Suppressor macrophage treated with lipopolysaccharide for 4 hours (primary cell): ENCODE data around the gene ST3GAL6.

Experiments used
- DNase-seq: peaks from one replicate; pipeline ENCODE4 v3.0.0-alpha.2; 2020

Gene ST3GAL6, protein sequence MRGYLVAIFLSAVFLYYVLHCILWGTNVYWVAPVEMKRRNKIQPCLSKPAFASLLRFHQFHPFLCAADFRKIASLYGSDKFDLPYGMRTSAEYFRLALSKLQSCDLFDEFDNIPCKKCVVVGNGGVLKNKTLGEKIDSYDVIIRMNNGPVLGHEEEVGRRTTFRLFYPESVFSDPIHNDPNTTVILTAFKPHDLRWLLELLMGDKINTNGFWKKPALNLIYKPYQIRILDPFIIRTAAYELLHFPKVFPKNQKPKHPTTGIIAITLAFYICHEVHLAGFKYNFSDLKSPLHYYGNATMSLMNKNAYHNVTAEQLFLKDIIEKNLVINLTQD

DNA sequence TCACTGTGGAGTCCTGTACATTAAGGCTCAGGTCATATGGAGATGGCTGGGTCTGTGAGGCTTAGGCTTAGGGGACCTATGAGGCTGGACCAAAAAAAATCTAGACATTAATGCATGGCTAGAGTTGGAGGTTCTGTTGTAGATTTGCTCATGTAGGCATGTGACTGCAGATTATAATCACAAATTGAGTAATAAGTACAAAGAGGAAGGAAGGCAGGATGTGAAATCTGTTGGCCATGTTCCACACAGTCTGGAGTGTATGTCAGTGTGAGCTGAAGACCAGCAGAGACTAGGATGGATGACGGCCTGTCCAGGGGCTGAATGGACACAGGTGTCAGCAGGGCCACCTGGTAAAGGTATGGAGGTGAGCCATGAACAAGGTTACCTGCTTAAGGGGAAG is at the start of gene ST3GAL6:
ST3GAL6 (plus strand) TSS at position 265 of the 400 bp plus-strand sequence. CDS start 5,101 bp downstream, outside the sequence.
- DNase-seq: peak; percentile 83

DNA sequence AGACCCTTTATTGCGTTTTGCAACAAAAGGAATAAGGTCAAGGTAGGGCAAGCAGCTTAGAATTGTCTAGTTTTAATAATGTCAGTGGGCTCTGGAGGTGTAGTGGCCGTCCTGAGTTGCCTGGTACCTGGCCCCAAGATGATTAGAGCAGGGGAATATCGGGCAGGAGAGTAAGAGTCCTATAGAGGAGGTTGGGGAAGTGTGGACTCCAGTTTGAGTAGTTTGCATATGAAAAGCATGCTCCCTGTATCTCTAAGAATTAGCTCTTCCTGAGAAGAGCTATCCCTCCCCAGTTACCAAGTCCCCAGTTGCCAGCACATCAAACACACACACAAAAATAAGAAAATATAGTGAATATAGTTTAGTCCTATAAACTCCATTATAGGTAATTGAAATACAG is 49.2 kb upstream of the ST3GAL6 start:
- no peak for DNase-seq

DNA sequence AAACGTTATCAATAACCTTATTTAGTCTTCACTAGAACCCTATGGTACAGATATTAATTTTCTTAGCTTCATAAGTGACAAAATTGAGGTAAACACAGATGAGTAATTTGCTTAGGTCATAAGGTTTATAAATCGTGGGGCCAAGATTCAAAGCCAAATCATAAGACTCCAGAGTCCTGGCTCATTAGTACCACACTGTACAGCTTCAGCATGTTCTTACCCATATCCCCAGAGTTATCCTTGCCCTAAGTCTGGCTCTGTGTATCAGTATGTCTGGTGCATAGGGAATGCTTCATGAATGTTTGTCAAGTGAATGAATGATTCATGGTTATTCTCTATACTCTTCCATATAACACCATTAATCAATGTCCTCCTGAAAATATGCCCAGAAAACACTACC is 45.6 kb upstream of the ST3GAL6 start:
- DNase-seq: no peak

DNA sequence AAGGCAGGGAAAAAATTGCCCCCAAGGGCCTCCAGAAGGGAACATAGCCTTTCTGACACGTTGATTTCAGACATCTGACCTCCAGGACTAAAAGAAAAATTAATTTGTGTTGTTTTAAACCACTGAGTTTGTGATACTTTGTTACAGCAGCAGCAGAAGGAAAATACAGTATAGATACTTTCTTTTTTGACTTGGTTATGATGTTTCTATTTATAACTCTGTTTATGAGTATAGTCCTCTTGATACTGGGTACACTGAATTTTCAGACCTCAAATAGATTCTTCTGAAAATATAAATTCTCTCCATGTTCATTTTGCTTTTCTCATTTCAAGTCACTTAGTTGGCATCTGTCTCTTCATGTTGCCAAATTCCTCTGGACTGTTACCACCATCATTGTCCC is 44.4 kb upstream of the ST3GAL6 start:
- no peak for DNase-seq

DNA sequence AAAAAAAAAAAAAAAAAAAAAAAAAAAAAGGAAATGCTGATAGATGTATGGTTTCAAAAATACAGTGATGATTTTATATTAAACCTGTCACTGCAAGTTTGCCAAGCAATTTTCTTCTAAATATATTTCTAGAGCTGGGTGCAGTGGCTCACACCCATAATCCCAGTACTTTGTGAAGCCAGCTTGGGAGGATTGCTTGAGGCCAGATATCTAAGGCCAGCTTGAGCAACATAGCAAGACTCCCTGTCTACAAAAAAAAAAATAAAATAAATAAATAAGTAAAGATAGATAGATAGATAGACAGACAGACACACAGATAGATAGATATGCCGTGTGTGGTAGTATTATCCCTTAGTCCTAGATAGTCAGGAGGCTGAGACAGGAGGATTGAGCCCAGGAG is 41.4 kb upstream of the ST3GAL6 start:
- no peak for DNase-seq

DNA sequence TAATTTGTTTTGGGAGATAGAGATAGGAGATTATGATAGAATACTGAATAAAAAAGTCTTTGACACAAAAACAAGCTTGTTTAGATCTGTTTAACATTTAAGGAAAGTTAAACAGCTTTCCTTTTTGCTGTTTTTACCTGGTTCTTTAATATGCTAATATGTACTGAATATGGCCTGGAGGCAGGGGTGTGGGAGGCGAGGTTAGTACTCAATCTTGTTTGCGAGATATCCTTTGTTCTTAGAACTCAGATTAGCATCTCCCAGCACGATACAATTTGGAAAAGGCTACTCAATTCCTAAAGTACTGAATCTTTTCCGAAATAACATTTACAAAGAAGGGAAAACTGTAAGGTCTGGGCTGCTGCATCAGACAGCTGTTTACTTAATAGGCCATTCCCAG is 40.8 kb upstream of the ST3GAL6 start:
- no peak for DNase-seq

DNA sequence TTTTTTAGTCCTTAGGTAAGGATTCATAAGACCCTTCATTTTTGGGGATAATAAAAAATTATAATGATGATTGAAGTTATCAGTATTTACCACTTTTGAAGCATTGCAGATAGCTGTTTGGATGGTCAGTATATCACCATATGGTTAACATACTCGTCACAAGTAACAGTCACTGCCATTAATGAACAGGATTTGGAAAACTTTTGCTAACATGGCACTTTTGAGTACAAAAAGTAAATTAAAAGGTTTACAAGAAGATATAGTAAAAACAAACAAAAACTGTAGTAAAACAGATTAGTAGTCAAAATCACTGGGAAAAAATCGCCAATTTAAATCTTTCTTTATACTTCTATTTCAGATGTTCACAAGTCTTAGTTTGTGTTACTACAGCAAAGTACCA is 37.8 kb upstream of the ST3GAL6 start:
- no peak for DNase-seq

DNA sequence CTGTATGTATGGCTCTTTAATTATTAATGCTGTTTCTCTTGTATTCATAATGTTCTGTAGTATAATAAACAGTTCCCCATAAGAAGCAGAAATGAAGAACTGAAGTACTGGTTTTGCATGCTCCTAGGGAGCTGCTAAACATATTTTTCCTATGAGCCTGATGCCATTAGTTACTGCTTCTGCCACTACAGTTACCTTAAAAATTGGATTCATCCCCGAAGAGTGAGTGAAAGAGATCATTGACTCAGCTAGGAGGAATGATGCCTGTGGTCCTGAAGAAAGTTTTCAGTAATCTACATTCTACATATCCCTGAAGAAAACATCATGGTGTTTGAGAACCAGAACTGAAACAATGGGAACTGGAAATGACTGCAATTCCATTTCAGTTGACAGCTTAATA is 37.1 kb upstream of the ST3GAL6 start:
- DNase-seq: no peak

DNA sequence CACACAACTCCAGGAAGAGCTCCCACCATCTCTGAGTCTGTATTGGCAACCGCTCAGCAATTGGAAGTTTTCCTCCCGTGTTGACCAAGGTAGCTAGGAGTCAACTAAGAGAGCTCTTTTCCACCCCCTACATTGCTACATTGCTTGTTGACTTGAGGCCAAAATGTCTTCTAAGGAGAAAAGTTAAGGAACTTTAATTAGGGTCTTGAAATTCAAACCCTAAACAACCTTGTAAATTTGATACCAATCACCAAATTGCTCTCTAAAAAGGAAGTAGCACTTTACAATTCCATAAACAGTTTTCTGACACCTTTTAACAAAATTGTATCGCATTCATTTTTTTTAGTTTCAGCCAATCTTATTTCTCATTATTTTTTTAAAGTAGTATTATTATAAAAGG is 35.5 kb upstream of the ST3GAL6 start:
- no peak for DNase-seq

DNA sequence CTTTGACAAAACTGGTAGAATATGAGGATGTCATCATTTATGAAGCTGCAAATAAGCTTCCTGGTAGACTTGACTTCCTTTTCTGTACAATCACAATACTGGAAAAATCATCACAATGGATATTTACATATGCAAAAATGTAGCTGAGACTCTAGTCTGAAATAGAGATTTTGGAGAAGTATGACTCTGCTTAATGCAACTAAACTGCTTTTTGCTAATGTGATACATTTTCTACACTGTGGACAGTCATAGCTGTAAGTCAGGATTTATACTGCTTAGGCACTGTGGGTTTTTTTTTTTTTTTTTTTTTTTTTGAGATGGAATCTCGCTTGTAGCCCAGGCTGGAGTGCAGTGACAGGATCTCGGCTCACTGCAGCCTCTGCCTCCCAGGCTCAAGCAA is 34.5 kb upstream of the ST3GAL6 start:
- DNase-seq: peak; percentile 54

DNA sequence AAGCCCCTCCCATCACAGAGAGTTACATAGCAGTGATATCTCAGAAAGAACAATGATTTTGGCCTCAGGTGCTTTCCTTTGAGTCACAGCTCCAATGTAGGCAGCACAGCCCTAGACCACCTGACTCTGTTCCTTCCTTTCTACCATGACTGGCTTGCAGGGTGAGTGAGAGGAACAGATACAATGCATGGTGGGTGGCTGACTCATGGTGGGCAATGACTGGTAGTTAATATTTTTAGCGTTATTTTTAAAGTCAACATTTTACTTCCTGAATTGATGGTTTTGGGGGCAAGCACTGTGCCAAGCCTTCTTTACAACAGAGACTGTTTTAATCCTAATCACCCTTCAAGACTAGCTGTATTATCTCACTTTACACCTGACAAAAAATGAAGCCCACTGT is 32.8 kb upstream of the ST3GAL6 start:
- peak; percentile 84 for DNase-seq

DNA sequence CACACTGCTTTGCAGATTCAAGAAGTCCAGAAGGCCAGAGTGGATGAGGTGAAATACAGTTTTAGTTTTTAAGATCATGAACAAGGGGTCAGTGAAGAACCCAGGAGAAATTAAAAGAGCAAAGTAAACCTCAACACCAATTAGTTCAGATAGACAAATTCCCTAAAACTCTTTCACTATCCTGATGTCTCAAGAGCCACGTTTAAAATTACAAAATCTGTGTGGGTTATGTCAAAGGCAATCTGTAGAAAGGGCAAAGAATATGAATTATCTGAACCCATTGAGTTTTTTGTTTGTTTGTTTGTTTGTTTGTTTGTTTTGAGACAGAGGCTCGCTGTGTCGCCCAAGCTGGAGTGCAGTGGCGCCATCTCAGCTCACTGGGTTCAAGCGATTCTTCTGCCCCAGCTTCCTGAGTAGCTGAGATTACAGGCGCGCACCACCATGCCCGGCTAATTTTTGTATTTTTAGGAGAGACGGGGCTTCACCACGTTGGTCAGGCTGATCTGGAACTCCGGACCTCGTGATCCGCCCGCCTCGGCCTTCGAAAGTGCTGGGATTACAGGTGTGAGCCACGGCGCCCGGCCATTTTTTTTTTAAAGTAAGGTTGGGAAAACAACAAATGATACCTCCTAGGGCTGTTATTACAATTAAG is 32.1 kb upstream of the ST3GAL6 start:
- peak; percentile 60 for DNase-seq

DNA sequence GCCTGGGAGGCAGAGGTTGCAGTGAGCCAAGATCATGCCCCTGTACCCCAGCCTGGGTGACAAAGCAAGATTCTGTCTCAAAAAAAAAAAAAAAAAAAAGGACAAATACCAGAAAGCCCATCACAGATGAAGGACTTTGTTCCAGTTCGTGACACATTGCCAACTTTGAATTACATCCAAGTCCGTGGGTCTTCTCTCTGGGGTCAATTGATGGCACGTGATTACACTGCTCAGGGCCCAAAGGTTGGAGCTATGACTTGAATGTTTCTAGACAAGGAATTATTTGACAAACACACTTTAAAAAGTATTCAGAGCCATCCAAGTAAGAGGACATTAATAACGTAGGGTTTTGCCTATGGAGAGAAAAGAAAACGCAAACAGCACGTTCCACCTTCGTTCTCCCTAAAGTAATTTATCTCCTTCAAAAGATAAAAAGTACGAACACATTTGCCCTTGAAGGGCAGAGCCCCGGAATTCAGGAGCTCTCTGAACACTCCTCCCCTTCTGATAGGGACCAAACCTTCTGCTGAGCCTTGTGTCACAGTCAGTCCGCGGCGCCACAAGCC is 31.3 kb upstream of the ST3GAL6 start:
- DNase-seq: no peak

DNA sequence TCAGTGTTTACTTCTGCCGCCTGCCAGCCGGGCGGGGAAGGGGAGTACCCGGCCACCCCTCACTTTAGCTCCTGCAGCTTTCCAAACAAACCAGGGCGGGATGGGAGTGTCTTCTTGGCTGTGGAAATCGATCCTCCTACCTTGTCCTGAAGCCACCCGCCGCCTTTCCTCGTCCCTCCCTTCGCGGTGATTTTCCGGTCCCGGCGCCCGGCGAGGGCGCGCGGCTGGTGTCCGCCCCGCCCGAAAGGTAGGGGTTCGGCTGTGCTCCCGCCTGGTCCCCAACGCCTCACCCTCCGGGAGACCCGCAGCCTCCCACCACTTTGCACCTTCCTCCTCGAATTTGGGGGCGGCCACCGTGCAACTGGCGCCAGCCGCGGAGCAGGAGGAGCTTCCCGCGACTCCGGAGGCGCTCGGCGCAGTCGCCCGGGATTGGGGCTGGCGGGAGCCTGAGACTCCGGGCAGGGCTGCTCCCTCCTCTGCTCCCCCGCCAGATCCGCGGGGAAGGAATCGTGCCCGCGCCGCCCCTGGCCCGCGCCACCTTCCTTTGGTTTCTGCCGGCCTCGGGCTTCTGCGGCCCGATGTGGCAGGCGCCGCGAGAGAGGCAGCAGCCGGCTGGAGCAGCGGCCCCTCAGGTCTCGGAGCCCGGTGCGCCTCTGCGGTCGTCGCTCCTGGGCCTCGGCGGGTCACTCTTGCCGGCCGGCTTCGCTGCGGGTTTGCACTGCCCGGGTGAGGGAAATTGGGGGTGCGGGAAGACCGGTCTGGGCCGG is 30.7 kb upstream of the ST3GAL6 start:
- peak; percentile 47 for DNase-seq

DNA sequence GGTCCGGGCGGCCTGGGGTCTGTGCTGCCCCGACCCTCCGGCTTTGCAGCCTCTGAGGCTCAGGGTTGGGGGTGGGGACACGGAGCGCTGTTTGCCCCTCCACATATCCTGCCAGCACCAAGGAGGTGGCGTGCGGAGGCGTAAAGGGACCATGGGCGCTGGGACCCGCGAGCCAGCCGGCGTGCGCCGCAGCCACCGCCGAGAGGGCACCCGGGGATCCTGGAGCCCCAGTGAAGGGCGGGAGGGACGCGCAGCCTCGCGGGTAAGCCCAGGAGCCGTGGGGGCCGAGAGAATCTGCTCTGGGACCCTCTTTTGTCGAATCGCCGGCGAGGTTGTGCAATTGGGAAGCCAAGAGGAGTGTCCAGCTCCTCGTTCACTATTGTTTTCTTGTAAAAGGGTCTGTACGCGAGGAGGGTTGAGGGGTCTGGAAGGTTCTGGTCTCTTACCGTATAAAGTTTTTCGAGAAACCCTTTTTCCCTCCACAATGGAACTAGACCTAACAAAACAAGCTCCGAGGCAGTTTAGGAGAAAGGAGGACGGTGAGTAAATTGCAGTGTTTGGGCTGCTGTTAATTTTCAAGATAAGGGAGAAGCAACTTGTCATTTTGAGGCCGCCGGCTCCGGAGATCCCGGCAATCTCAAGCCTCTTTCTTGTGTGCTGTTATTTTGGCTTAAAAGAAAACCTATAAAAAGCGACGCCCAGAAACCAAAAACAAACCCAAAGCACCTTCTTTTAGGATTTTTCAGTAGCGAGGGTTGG is 29.9 kb upstream of the ST3GAL6 start:
- DNase-seq: peak; percentile 32

DNA sequence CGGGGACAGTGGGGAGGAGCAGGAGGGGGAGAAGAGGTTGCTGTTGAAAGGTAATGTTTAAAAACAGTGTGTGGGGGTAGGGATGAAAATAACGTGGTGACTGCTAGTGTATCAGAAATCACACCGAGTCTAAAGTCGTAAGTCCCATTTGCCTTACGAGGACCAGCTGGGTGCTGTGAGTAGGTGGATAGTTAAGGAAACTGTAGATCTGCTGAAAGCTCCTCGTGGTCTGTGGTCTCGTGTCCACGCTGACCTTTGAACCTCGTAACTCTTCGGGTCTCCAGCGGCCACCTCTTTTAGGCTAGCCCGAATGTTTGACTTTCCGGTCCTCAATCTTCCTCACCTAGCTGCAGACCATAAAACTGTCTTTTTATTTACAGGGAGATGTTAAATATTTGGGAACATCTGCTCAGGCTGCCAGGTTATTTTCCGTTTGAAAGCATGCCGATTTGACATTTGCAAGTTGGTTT is 29.3 kb upstream of the ST3GAL6 start:
- DNase-seq: peak; percentile 62

DNA sequence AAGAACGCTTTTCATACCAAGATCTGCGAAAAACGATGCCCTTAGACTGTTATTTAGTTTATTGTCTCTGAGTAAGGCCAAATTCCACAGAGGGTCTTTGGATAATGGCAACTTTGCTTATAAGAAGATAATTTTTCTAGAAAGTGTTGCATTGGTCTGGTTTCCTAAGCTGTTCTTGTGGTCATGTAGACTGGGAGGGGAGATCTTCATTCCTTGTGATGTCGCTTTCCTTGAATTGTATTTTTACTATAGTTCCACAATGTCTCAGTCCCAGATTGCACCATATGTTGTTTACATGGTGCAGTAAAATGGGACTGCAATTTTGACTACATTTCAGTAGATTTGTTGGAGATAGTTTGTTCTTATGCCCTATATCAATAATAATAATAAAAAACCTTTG is 28.8 kb upstream of the ST3GAL6 start:
- DNase-seq: peak; percentile 41

DNA sequence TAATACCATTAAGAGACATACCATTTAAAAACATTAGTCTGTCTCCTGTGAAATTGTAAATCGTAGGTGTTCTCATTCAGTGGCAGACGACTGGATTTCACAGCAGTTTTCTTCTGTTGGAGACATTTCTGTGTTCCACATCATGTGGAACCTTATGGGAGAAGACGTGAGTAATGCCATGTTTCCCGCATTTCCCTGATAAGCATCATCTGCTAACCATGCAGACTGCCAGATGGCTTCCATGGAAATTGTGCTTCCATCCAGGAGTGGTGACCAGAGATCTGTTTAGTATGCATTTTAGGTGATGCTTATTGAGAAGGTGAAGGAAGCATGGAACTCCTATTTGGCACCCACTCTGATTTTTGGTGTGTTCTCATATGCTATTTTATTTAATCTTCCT is 28.4 kb upstream of the ST3GAL6 start:
- no peak for DNase-seq

DNA sequence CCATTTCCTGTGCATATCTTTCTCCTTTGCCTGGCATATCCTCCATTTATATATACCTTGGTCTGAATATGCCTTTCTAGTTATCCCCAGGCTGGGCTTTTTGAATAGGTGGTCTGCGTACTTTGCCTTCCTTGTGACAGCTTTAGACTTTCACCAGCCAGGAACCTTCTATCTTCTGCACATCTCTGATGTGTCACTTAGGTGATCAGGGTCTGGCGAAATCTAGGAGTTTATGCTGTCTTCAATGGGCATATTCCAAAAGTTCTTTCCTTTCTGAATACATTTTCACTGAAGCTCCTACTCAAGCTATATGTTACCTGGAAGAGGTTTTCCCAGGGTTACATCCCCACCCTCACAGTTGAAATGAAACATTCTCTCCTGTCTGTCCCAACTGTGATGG is 27.8 kb upstream of the ST3GAL6 start:
- no peak for DNase-seq

DNA sequence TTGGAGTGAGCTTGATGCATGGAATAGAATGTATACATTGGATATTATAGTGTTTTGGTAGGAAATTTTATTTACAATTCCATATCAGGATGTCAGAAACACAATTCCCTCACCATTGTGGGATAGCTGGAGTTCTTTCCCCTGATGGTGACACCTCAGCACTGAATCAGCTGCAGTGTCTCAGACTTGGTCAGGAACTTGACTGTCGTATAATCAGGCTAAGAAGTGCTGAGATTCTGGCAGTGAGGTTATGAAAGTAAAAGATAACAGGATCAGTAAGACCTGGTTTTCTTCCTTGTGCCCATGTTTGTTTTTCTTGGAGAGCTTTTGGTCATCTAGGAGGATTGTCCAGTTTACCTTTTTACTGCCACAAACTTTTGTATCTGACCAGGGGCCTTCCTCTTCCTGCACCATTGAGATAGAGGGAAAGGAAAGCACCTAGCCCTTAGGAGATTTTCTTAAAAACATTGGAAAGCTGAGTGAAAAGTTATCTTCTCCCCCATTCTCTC is 27.3 kb upstream of the ST3GAL6 start:
- no peak for DNase-seq

DNA sequence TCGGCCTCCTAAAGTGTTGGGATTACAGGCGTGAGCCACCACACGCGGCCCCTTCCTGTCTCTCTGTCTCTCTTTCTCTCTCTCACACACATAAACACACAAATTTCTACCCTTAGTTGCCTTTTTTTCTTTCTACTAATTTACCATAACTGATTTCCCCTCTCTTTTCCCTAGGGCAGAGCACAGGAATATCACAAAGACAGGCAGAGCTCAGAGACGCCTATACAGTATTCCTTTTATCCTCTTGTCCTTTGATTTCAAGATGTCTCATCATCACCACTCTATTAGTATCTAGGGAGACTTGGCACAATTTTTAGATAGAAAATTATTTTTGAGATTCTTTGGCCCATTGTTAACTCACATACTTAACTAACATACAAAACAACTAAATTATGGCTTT is 25.8 kb upstream of the ST3GAL6 start:
- no peak for DNase-seq

DNA sequence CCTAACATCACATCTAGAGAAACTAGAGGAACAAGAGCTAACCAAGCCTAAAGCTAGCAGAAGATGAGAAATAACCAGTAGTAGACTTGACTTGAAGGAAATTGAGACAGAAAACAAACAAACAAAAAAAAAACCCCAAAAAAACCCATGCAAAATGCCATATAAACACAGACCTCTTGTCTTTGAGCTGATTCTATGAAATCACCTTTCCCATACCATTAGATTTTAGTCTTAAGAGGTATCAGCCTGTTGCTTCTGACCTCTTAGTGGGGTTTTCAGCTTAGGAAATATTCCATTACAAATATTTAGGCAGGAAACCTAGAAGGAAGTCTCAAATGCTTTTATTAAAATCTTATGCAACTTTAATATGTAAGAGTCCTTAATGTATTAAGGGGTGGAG is 23.9 kb upstream of the ST3GAL6 start:
- no peak for DNase-seq

DNA sequence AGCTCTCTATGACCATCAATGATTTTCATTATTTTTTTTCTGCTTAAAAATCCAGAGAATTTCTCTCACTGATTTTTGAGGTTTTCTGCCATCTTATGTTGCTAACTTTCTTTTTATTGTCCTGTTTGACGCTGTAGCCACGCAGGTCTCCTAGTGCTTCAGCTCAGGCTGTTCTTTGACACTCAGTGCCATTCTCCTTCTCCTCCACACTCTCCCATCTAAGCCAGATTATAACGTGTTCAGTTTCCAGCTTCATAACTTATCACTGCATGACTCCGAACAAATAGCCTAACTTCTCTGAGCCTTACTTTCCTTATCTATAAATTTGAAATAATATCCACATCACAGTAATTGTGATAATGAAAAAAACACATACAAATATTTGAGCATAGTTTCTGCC is 22.8 kb upstream of the ST3GAL6 start:
- no peak for DNase-seq
